Neural cell (in vitro differentiated cells): Measurements from ENCODE around the gene TMBIM1.

Experiments
- EZH2 ChIP-seq: fragments of 200-600, 300-800 bp; shearing (Covaris generic), sonication (generic); IDR thresholded peaks from 2 replicates; pipeline ENCODE4 v1.6.1; 2014; ENCODE audit warnings: antibody characterized with exemption, low read length, borderline replicate concordance, mild to moderate bottlenecking; ENCODE audit not compliant: insufficient read depth, poor library complexity, severe bottlenecking
- POLR2AphosphoS5 ChIP-seq: IDR thresholded peaks from 2 replicates; pipeline ENCODE4 v1.6.1; 2012
- TF ChIP-seq, protein P1 (sequence below): fragments of 450-650 bp; IDR thresholded peaks from 2 replicates; pipeline ENCODE4 v1.5.1; 2014; ENCODE audit warnings: antibody characterized with exemption, mild to moderate bottlenecking, moderate library complexity; ENCODE audit not compliant: poor library complexity, severe bottlenecking
- TF ChIP-seq, protein P2 (sequence below): IDR thresholded peaks from 2 replicates; pipeline ENCODE4 v1.6.1; 2012; ENCODE audit warnings: borderline replicate concordance

DNA sequence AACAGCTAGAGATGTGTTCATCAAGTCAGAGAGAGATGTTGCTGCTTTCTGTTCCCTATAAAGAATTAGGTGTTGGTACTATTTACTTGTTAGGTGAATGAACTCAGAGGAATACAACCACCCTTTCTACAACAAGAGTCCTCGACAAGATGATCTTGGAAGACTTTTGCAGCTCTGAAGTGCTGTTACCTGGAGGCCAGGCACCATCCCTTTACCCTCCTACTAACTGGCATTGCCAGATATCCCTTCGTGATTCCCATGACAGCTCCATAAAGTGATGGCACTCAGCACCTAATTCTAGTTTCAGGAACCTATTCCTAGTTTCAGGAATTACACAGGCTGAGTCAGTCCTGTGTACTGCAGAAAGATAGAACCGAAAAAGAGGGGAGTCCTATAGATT, 65.4 kb downstream of the TMBIM1 start:
- TF ChIP-seq, protein P1, sequence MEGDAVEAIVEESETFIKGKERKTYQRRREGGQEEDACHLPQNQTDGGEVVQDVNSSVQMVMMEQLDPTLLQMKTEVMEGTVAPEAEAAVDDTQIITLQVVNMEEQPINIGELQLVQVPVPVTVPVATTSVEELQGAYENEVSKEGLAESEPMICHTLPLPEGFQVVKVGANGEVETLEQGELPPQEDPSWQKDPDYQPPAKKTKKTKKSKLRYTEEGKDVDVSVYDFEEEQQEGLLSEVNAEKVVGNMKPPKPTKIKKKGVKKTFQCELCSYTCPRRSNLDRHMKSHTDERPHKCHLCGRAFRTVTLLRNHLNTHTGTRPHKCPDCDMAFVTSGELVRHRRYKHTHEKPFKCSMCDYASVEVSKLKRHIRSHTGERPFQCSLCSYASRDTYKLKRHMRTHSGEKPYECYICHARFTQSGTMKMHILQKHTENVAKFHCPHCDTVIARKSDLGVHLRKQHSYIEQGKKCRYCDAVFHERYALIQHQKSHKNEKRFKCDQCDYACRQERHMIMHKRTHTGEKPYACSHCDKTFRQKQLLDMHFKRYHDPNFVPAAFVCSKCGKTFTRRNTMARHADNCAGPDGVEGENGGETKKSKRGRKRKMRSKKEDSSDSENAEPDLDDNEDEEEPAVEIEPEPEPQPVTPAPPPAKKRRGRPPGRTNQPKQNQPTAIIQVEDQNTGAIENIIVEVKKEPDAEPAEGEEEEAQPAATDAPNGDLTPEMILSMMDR = no peak
- TF ChIP-seq EZH2 (no peak), POLR2AphosphoS5 (no peak)
- TF ChIP-seq, protein P2, sequence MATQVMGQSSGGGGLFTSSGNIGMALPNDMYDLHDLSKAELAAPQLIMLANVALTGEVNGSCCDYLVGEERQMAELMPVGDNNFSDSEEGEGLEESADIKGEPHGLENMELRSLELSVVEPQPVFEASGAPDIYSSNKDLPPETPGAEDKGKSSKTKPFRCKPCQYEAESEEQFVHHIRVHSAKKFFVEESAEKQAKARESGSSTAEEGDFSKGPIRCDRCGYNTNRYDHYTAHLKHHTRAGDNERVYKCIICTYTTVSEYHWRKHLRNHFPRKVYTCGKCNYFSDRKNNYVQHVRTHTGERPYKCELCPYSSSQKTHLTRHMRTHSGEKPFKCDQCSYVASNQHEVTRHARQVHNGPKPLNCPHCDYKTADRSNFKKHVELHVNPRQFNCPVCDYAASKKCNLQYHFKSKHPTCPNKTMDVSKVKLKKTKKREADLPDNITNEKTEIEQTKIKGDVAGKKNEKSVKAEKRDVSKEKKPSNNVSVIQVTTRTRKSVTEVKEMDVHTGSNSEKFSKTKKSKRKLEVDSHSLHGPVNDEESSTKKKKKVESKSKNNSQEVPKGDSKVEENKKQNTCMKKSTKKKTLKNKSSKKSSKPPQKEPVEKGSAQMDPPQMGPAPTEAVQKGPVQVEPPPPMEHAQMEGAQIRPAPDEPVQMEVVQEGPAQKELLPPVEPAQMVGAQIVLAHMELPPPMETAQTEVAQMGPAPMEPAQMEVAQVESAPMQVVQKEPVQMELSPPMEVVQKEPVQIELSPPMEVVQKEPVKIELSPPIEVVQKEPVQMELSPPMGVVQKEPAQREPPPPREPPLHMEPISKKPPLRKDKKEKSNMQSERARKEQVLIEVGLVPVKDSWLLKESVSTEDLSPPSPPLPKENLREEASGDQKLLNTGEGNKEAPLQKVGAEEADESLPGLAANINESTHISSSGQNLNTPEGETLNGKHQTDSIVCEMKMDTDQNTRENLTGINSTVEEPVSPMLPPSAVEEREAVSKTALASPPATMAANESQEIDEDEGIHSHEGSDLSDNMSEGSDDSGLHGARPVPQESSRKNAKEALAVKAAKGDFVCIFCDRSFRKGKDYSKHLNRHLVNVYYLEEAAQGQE = no peak
